ENCODE data around the gene SMYD3. TPM values are rescaled to one million over a fixed set of nuclear protein-coding genes. Genes with fewer than 3 reads are reported as not detected.

Gene SMYD3
- total RNA-seq, 4 donors from 2014 or later = 10.5 to 36.4 (median 22.5) TPM

DNA sequence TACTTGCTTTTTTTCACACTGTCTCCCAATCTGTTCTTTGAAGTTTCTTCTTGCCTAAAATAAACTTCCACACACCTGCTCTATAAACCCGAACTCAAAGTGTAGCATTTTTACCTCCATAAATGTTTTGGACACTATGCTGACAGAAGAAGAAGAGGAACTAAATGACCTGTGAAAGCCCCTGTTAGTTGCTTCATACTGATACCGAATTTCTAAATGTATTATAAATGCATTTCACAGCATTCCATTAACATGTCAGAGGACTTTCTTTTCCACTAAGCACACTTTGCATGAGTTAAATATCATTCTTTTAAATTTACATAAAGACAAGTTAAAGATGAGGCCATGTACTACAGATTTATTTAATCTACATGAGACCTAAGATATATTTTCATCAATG, 281.0 kb downstream of the SMYD3 start:
- no peaks in the 10 kb centered on the region for H3K27me3 ChIP-seq
- no peaks in the 10 kb centered on the region for H3K36me3 ChIP-seq
- H3K4me3 ChIP-seq = no peak overlapping the region
- H3K27ac ChIP-seq = no peak overlapping the region
- no peak for DNase-seq
- H3K9me3 ChIP-seq = no peaks in the 10 kb centered on the region
- intact Hi-C loops (cut with DNase I; ENCODE audit: low total_unique reads) = no loop called here
- TF ChIP-seq CTCF (IDR thresholded peaks at IDR 0.05) = no peak
- H3K4me1 ChIP-seq = no peaks in the 10 kb centered on the region

- Histone ChIP-seq H3K27me3 (no peaks in the 10 kb centered on the region), H3K9me3 (no peaks in the 10 kb centered on the region), H3K36me3 (no peaks in the 10 kb centered on the region), H3K4me3 (no peak overlapping the region), H3K4me1 (no peaks in the 10 kb centered on the region), H3K27ac (no peak overlapping the region)
- TF ChIP-seq POLR2A (IDR thresholded peaks at IDR 0.05) (no peak), CTCF (IDR thresholded peaks at IDR 0.05) (no peak)
- intact Hi-C loops (cut with DNase I; ENCODE audit: low total_unique reads) = no loop called here
- no peak for DNase-seq
Measured at GRCh38 chr1:246221485-246222255, 285.4 kb downstream of the SMYD3 start.

DNA sequence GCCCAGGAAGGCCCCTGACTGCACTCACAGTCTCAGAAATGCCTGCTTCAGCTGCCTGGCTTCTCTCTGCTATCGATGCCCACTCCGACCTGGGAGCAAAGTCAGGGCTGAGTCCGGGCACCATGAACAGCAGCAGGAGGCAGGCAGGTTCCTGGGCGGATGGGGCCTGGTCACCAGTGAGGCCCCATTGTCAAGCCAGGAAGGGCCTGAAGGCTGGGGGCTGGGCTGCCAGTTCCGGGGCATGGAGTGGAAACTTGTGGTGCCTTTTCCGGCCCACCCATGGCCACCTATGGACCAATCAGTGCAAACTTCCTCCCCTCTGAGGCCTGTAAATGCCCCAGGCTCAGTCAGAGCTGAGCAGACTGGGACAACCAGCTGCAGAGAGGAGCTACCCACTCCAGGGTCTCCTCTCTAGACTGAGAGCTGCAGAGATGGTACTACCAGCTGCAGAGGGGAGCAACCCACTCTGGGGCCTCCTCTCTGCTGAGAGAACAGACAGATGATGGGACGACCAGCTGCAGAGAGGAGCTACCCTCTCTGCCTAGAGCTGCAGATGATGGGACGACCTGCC, 286.5 kb downstream of the SMYD3 start:
- intact Hi-C loops (cut with DNase I; ENCODE audit: low total_unique reads) = no loop called here
- no peak overlapping the region for H3K27ac ChIP-seq
- no peak for DNase-seq
- H3K4me3 ChIP-seq = no peak overlapping the region
- no peaks in the 10 kb centered on the region for H3K9me3 ChIP-seq
- TF ChIP-seq CTCF (IDR thresholded peaks at IDR 0.05) (no peak), POLR2A (IDR thresholded peaks at IDR 0.05) (no peak)
- no peaks in the 10 kb centered on the region for H3K27me3 ChIP-seq
- H3K4me1 ChIP-seq = no peaks in the 10 kb centered on the region
- no peaks in the 10 kb centered on the region for H3K36me3 ChIP-seq

DNA sequence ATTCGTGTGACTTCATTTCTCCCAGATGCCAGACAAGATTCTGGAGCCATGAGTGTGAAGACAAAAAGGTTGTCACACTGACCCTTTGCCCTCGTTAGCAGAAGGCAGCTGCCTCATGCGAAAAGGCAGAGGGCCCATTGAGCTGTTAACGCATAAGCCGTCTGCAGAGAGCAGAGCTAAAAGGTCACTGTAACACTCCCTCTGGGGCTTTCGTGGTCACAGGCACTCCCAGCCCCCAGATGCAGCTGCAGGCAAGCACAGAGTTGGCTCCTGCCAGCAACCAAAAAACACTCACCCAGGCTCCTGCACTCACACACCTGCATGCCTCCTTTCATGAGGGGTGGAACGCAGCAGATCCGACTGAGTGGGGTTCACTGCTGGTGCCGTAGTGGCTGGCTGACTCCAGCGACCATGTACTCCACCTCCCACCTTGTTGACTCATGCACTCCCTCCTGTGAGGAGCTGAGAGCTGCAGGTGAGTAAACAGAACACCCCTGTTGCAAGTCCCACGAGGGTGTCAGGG, 287.5 kb downstream of the SMYD3 start:
- TF ChIP-seq CTCF (IDR thresholded peaks at IDR 0.05) = no peak
- no peak for TF ChIP-seq POLR2A (IDR thresholded peaks at IDR 0.05)
- Histone ChIP-seq H3K4me1 (no peaks in the 10 kb centered on the region), H3K36me3 (no peaks in the 10 kb centered on the region), H3K9me3 (no peaks in the 10 kb centered on the region), H3K4me3 (no peak overlapping the region), H3K27me3 (no peaks in the 10 kb centered on the region), H3K27ac (no peak overlapping the region)
- intact Hi-C loops (cut with DNase I; ENCODE audit: low total_unique reads) = no loop called here
- DNase-seq = no peak

- intact Hi-C loops (cut with DNase I; ENCODE audit: low total_unique reads) = no loop called here
- Histone ChIP-seq H3K27ac (no peak overlapping the region), H3K36me3 (no peaks in the 10 kb centered on the region), H3K27me3 (no peaks in the 10 kb centered on the region), H3K9me3 (no peaks in the 10 kb centered on the region), H3K4me1 (no peaks in the 10 kb centered on the region), H3K4me3 (no peak overlapping the region)
- TF ChIP-seq POLR2A (IDR thresholded peaks at IDR 0.05) (no peak), CTCF (IDR thresholded peaks at IDR 0.05) (no peak)
- DNase-seq = no peak
Measured at GRCh38 chr1:246218686-246219085, 288.4 kb downstream of the SMYD3 start.
